Urothelium cell line (cell line): Measurements from ENCODE around the gene HCN1.
"Not testable (repeated sequence)": the region's sequence is repeated elsewhere in the genome, so short reads cannot be mapped to it uniquely, and the experiment has no call there.

Source experiments
- DNase-seq: peaks from one replicate; pipeline ENCODE4 v3.0.0; 2011; ENCODE audit warnings: low spot score, mixed read lengths
- FAIRE-seq: peaks from 2 replicates; lab custom pipeline; 2011; peaks lifted over from hg19 to GRCh38; lab: Jason Lieb, UNC

HCN1 gene

DNA sequence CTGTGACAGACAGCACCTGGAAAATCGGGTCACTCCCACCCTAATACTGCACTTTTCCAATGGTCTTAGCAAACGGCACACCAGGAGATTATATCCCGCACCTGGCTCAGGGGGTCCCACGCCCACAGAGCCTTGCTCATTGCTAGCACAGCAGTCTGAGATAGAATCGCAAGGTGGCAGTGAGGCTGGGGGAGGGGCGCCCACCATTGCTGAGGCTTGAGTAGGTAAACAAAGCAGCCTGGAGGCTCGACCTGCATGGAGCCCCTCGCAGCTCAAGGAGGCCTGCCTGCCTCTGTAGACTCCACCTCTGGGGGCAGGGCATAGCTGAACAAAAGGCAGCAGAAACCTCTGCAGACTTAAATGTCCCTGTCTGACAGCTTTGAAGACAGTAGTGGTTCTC lies 383.6 kb downstream of the HCN1 start:
- FAIRE-seq, DNase-seq: not testable (repeated sequence)

DNA sequence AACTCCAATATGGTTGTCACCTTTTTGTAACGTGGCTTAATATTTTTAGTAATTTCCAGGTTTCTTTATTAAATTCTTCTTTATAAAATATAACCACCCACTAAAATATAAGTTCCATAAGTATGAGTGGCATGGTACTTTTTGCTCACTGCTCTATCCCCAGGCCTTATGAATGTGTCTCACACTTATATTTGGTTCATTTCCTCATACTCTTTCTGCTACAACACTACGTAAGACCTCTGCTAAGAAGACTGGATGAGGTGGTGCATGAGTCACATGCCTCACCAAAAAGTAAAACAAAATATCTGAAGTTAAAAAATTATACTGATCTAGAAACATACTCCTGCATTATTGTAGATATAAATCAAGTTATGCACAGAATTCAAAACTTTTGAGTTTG lies 400.9 kb downstream of the HCN1 start:
- DNase-seq (no peak), FAIRE-seq (no peak)

- DNase-seq (no peak), FAIRE-seq (no peak)
These were observed 407.4 kb downstream of the HCN1 start for GRCh38 chr5:45288746-45289145.

DNA sequence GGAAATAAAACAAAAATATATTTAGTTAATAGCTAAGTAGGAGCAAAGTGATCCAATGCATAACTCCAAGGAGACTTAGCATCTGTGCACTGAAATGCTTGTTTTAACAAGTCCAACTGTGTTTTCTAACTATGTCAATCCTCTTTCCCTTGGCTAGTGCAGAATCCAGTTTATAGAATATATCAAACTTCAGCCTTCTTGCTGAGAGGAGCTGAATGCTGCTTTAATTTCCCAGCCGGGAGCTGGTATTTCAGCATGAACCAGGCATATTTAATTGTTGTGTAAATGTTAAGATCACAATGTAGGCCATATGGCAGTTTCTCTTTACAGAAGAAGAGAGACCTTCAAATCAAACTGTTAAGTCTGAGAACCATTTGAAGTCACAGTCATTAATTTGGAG lies 411.7 kb downstream of the HCN1 start:
- DNase-seq: no peak
- no peak for FAIRE-seq

- FAIRE-seq (no peak), DNase-seq (no peak)
These were observed 415.1 kb downstream of the HCN1 start for GRCh38 chr5:45281081-45281480.

- DNase-seq (peak; percentile 8), FAIRE-seq (no peak)
These were observed 417.1 kb downstream of the HCN1 start for GRCh38 chr5:45279109-45279508.

- peak; percentile 17 for DNase-seq
- FAIRE-seq: no peak
These were observed 418.3 kb downstream of the HCN1 start for GRCh38 chr5:45277860-45278259.

- DNase-seq: no peak
- FAIRE-seq: no peak
These were observed 421.9 kb downstream of the HCN1 start for GRCh38 chr5:45274241-45274640.

DNA sequence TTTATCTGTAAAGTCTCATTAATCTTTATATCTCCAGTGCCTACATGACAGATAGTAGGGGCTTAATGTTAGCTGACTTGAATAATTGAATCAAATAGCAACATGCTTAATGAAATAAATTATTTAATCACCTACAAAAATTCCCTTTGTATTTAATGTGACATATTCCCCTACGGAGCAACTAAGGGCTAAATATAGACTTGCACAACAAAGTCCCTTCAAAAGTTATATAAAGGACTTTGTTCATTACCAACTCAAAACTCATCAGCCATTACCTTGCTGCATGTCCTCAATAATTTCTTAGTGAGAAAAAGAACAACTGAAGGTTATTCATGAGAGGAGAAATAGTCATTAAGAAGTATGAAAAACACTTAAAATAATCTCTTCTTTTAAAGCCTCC lies 424.6 kb downstream of the HCN1 start:
- no peak for FAIRE-seq
- no peak for DNase-seq

DNA sequence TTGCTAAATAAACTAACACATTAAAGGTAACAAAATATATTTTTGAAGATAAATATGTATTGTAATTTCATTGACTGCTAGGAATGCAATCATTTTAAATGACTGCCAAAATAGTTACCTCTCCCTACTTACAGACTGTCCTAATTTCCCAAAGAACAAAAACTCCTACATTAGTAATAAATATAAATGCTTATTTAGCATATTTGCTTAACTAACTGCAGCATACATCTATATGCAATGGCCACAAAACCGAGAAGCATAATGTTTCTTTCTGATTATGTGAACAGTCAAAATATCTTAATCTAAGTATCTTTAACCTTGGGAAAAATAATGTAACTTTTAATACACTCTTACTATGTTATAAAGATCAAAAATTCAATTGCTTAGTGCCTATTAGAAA lies 431.7 kb downstream of the HCN1 start:
- no peak for DNase-seq
- FAIRE-seq: no peak

GRCh38 chr5:45262061-45262590 lies 434.1 kb downstream of the HCN1 start:
- FAIRE-seq: no peak
- no peak for DNase-seq

DNA sequence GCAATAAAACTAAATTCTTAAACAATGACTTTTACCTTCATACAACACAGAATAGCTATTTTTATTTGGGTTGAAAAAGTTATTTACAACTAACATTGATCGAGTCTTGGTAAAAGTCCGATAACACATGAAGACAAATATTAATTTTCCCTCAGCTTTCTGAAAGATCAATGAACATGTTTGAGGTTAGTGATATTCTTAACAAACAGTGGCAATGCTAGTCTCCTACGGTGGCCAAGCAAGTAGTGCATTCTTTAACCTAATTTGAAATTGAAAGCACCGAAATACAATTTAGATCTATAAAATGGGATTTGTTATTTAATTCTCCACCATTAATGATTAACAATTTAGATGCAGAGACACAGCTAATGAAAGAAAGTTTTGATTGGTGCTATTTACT lies 435.1 kb downstream of the HCN1 start:
- FAIRE-seq: no peak

DNA sequence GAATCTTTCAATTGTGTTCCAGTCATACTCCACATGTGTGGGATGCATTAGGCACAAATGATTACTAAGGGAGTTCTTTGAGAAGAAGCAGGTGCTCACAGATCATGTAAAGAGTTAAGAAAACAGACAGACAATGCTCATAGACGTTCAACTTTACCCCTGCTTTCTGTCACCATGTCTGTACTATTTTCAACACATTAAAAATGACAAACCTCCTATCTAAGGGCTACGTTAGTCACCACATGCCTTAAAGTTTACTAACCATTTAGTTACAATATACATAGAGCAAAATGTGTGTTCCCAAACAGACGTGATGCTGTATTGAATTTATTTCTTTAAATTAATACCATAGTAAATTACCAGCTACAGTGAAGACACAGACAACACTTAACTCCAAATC lies 435.9 kb downstream of the HCN1 start:
- DNase-seq: no peak
- FAIRE-seq: no peak

More for the DNA sequence above, 435.1 kb downstream of the HCN1 start:
- DNase-seq: no peak

- no peak for DNase-seq
- no peak for FAIRE-seq
These were observed 443.2 kb downstream of the HCN1 start for GRCh38 chr5:45252978-45253377.

DNA sequence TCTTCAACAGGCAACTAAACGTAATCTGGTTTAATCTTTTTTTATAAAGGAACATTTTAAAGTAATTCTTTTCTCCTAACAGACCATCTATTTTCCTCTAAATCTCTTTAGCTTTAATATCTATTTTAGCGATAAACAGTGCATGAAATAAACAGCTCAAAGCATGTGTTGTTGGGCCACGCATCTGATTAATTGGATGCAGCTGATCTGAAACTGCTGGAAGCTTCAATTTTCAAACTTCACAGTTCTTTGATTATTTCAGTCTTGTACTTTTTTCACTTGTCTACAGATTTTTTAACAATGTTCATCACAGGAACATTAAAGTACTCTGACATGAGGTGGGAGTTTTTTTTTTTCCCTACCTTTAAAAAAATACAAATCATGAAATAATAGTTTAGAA lies 443.6 kb downstream of the HCN1 start:
- DNase-seq: no peak
- no peak for FAIRE-seq

DNA sequence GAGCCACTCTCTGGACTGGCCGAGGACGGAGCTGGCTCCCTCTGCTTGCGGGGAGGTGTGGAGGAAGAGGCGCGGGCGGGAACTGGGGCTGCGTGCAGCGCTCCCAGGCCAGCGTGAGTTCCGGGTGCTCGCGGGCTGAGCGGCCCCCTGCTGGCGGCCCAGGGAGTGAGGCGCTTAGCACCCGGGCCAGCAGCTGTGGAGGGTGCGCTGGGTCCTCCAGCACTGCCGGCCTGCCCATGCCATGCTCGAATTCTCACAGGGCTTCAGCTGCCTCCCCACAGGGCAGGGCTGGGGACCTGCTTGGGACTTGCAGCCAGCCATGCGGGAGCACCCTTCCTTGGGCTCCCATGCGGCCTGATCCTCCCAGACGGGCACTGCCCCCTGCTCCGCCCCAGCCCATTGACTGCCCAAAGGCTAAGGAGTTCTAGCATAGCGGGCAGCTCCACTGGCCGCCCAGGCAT lies 470.6 kb downstream of the HCN1 start:
- DNase-seq (no peak), FAIRE-seq (no peak)

- DNase-seq (no peak), FAIRE-seq (no peak)
These were observed 490.7 kb downstream of the HCN1 start for GRCh38 chr5:45205403-45205961.
